GM18499 (cell line): Measurements from ENCODE around the gene TF.
A peak's percentile ranks its signal among the peaks of the same experiment; 100 is the strongest.

Experiments used
- ATAC-seq: cut with Tn5 transposase; IDR thresholded peaks from one replicate; pipeline ENCODE4 v1.9.1; 2021; ENCODE audit warnings: moderate number of reproducible peaks; ENCODE audit not compliant: insufficient read depth, unreplicated experiment

TF gene

GRCh38 chr3:133804896-133805295, 58.7 kb downstream of the TF start:
- no peak for ATAC-seq

DNA sequence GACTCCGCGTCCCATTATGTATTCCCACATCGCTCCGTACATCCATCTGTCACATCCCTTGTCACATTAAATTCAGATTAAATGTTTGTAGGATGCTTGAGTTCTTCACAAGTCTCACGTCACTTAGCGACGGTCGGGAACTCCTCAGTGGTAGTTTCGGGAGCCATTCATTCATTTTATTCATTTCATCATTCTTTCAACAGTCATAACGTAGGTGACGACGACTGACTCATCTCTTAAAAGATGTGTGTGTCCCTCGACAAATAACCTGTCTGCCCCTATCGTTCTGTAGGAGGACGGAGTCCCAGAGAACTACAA, 59.1 kb downstream of the TF start:
- ATAC-seq, result no peak

DNA sequence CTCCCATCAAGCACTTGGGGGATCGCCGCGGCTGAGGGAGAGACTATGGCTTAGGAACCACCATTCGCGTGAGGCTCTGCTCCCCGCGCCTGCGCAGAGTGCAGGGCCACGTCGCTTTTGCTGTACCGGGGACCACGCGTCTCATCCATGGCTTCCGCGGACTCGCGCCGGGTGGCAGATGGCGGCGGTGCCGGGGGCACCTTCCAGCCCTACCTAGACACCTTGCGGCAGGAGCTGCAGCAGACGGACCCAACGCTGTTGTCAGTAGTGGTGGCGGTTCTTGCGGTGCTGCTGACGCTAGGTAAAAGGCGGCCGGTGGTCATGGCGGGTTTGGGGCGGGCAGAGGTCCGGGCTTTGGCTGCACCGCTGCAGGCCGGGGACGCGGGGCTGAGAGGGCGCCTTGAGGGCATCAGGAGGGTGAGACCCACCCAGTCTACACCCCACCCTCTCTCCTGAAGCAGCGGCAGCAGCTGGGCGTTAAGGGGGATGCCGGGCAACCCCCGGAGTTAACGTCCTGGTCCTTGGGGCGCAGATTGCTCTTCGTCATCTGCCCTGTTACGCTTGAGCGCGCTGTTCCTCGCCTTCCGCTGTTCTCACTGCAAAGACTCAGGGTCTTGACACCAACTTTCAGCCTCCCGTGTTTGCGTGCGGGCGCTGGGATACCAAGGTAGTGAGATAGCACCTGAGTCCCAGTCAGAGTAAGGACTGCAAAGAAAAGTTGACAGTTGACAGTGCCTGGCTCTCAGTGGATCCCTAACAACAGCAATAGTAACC, 59.7 kb downstream of the TF start, which contains the start of gene SRPRB:
Gene SRPRB, plus strand, starts transcription at position 114 of the 774 bp plus-strand sequence. Its CDS starts 34 bp downstream, at position 148.
- ATAC-seq, result peak; percentile 93

DNA sequence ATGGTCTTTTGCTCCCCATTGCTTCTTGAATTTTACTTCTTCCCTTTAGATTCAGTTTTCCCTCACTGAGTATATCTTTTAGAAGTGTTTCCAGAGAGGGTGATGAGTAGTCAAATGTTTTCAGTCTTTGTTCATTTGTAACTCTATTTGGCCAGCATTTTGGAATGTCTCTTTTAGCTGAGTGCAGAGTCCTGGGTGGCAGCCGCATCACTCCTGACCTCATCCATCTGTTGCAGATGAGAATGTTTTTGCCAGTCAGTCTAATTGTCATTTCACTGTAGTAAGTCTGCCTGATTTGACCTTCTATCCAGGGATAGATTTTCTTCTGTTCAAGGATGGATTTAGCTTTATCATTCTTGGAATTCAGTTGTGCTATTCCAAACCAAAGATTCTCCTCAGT, 66.7 kb downstream of the TF start:
- ATAC-seq, result no peak

- ATAC-seq, result no peak
Observed at GRCh38 chr3:133815386-133815785, 69.2 kb downstream of the TF start.

DNA sequence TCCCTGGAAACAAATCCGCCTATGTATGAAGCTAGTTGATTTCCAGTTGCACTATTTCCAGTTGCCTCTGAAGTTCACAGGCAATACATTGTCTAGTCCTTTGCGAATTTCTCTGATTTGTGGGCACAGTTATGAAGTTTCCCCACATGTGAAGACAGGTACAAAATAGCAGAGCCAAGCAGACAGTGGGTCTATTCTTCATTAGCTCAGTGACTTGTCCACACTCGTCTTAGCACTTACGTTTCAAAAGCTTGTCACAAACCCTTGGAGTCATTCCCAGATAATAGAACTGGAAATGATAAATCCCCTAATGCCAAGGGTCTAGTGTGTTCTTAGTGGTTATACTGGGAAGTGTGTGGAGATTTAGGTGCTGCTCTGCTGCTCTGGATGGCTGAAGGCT, 73.9 kb downstream of the TF start:
- no peak for ATAC-seq

- no peak for ATAC-seq
Observed at GRCh38 chr3:133820889-133821675, 74.9 kb downstream of the TF start.

DNA sequence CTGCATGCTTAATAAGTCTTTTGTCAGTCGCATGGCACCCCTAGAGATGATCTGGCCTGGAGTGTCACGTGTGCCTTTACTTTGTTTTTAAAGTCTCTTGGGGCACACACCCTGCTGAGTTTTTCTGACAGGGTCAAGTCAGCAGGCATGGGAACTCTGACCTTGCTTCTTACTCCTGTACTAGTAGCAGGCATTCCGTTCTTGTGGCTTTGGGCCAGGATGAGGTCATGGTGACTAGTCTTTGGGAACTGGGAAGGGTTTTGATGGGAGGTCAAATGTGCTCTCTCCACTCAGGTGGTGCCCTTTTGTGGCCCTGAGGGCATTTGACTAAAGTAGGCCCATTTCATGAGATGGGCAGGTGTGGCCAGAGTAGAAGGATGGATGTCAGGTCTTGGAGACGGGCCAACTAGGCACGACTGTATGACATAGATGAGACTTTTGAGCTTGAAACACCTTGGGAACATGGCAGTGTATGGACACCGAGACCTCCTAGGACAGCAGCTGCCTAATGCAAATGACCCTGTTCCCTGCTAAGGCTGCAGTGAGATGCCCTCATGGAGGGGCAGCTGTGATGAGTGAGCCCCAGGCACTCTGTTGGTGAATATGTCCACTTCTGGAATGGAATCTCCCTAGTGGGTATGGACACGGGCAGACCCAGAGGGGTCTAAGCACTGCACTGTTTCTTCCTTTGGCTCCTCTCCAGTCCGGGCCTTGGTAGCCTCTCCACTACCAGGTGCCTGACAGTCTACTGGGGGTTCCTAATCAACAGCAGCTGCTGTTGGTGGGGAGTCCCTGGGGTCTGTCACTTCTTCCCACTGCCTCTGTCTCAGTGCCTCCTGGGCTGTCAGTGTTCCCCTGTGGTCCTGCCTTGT, 75.8 kb downstream of the TF start:
- no peak for ATAC-seq

GRCh38 chr3:133824961-133825485, 78.8 kb downstream of the TF start:
- ATAC-seq, result no peak

GRCh38 chr3:133825969-133826727, 80.0 kb downstream of the TF start:
- ATAC-seq, result no peak

GRCh38 chr3:133827136-133827535, 80.9 kb downstream of the TF start:
- ATAC-seq, result no peak

DNA sequence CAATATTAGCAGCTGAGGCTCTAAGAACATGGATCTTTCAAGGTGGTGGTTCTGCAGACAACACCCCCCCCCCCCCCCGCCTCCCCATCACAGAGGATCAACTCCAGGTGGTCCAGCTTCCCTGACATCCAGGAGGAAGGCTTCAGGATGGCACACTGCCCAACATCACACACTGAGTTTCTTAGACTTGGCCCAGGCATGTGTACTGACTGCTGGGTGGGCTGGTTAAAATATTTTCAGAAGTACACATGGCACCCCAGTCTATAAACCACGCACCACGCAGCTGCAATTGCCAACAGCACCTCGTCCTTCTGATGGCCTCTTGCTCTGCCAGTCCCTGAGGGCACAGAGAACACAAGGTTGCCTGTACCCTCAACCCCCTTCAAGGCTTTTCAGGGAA, 81.5 kb downstream of the TF start:
- no peak for ATAC-seq

- ATAC-seq, result no peak
Observed at GRCh38 chr3:133828576-133829309, 82.5 kb downstream of the TF start.

GRCh38 chr3:133829310-133829707, 83.1 kb downstream of the TF start:
- ATAC-seq, result no peak

DNA sequence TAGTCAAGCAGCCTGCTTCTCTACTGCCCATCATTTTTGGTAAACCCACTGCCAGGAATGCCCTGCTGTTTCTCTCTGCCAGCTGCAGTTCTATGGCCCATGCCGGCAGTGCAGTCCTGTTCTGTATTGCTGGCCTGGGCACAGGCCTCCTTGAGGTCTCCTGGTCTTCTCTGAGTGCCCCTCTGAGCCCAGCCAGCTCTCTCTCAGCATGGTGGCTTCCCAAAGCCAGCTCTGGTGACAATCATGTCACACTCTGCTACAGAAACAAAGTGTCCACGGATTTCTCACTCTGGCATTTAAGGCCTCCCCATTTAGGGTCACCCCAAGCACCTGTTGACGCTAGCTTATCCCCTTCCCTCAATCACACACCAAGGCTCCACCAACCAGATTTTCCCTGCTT, 83.9 kb downstream of the TF start:
- no peak for ATAC-seq

- no peak for ATAC-seq
Observed at GRCh38 chr3:133831966-133832801, 86.0 kb downstream of the TF start.

GRCh38 chr3:133832802-133833144, 86.6 kb downstream of the TF start:
- ATAC-seq, result no peak

GRCh38 chr3:133833267-133833666, 87.1 kb downstream of the TF start:
- ATAC-seq, result no peak
